HG03565 (cell line): ENCODE results near the gene KCNF1.
A peak's percentile ranks its signal among the peaks of the same experiment; 100 is the strongest.

Experiments used
- ATAC-seq: cut with Tn5 transposase; IDR thresholded peaks from one replicate; pipeline ENCODE4 v1.9.1; 2021; ENCODE audit warnings: mild to moderate bottlenecking, moderate library complexity; ENCODE audit not compliant: unreplicated experiment

KCNF1 gene

GRCh38 chr2:10911291-10912075 is at the start of gene KCNF1:
TSS of gene KCNF1 (plus strand) at chr2:10911934. CDS start at chr2:10912427, 493 bp downstream.
- no peak for ATAC-seq

- ATAC-seq: no peak
Observed at GRCh38 chr2:10862330-10862729, 49.4 kb upstream of the KCNF1 start.

GRCh38 chr2:10863047-10863446 is 48.7 kb upstream of the KCNF1 start:
- no peak for ATAC-seq

- ATAC-seq: no peak
Observed at GRCh38 chr2:10863837-10864236, 47.9 kb upstream of the KCNF1 start.

GRCh38 chr2:10864251-10864650 is 47.5 kb upstream of the KCNF1 start:
- ATAC-seq: no peak

GRCh38 chr2:10864861-10865636 is 46.7 kb upstream of the KCNF1 start:
- peak; percentile 92 for ATAC-seq

- no peak for ATAC-seq
Observed at GRCh38 chr2:10865841-10866240, 45.9 kb upstream of the KCNF1 start.

GRCh38 chr2:10867692-10868420 is 43.9 kb upstream of the KCNF1 start:
- no peak for ATAC-seq

GRCh38 chr2:10868465-10869314 is 43.0 kb upstream of the KCNF1 start:
- no peak for ATAC-seq

GRCh38 chr2:10871978-10872377 is 39.8 kb upstream of the KCNF1 start:
- no peak for ATAC-seq

GRCh38 chr2:10873171-10873570 is 38.6 kb upstream of the KCNF1 start:
- ATAC-seq: no peak

- peak; percentile 49 for ATAC-seq
Observed at GRCh38 chr2:10873790-10874437, 37.8 kb upstream of the KCNF1 start.

- no peak for ATAC-seq
Observed at GRCh38 chr2:10875126-10875525, 36.6 kb upstream of the KCNF1 start.

GRCh38 chr2:10876394-10876793 is 35.3 kb upstream of the KCNF1 start:
- ATAC-seq: no peak

GRCh38 chr2:10876963-10877362 is 34.8 kb upstream of the KCNF1 start:
- no peak for ATAC-seq

- no peak for ATAC-seq
Observed at GRCh38 chr2:10877651-10878111, 34.1 kb upstream of the KCNF1 start.

- ATAC-seq: no peak
Observed at GRCh38 chr2:10878268-10878915, 33.3 kb upstream of the KCNF1 start.

- no peak for ATAC-seq
Observed at GRCh38 chr2:10879159-10879558, 32.6 kb upstream of the KCNF1 start.
